IMR-90 (cell line): Measurements from ENCODE around the gene ADGRL1. TPM values are rescaled to one million over a fixed set of nuclear protein-coding genes. Genes with fewer than 3 reads are reported as not detected.
A peak's percentile ranks its signal among the peaks of the same experiment; 100 is the strongest.

Experiments
- ATAC-seq: fragments of 200-7000 bp; cut with Tn5 transposase; 2 replicates; pipeline ENCODE4 v1.9.1; 2020; ENCODE audit warnings: low read depth, mild to moderate bottlenecking, moderate library complexity
- BruUV-seq: library from RNA; stranded (reverse); fragments of 400-500 nt; replicated peaks from 2 replicates; lab custom pipeline; 2021; lab: Mats Ljungman, UMichigan
- CTCF ChIA-PET: fragments of 300-600 bp; formaldehyde crosslinking; extraction: SDS; loops from one replicate; lab custom pipeline; 2021; ENCODE audit warnings: antibody characterized with exemption; lab: Yijun Ruan, JAX
- POLR2A ChIA-PET: fragments of 300-600 bp; sonication (Branson Sonifier 250); formaldehyde crosslinking; loops from one replicate; lab custom pipeline; 2022; ENCODE audit warnings: antibody characterized with exemption; ENCODE audit not compliant: unreplicated experiment; lab: Charles Lee
- DNase-seq: peaks from one replicate; pipeline ENCODE4 v3.0.0; 2013
- H2AFZ ChIP-seq: replicated peaks from 2 replicates; pipeline ENCODE3; 2013; ENCODE audit warnings: low read length, mild to moderate bottlenecking; ENCODE audit not compliant: poor library complexity
- H2AK5ac ChIP-seq: 2 replicates; pipeline ENCODE4 v1.6.1; 2013; ENCODE audit warnings: low read depth, low read length, inconsistent platforms
- H2AK9ac ChIP-seq: replicated peaks from 2 replicates; pipeline ENCODE3; 2013; ENCODE audit warnings: mild to moderate bottlenecking, low read depth, low read length, moderate library complexity; ENCODE audit not compliant: poor library complexity
- H2BK120ac ChIP-seq: 2 replicates; pipeline ENCODE4 v1.6.1; 2013; ENCODE audit warnings: low read depth, low read length, inconsistent platforms
- H2BK15ac ChIP-seq: 3 replicates; pipeline ENCODE4 v1.6.1; 2013; ENCODE audit warnings: low read depth, low read length, inconsistent platforms
- H2BK20ac ChIP-seq: 2 replicates; pipeline ENCODE4 v1.6.1; 2013; ENCODE audit warnings: low read depth, mild to moderate bottlenecking, inconsistent platforms, low read length, moderate library complexity
- H2BK5ac ChIP-seq: 2 replicates; pipeline ENCODE4 v1.6.1; 2013; ENCODE audit warnings: mild to moderate bottlenecking, low read depth, low read length, inconsistent platforms; ENCODE audit not compliant: poor library complexity, severe bottlenecking
- H3K14ac ChIP-seq: replicated peaks from 2 replicates; pipeline ENCODE4 v1.6.1; 2013; ENCODE audit warnings: low read depth, low read length, inconsistent platforms
- H3K18ac ChIP-seq: 2 replicates; pipeline ENCODE4 v1.6.1; 2013; ENCODE audit warnings: low read depth, low read length, control low read depth
- H3K23ac ChIP-seq: 2 replicates; pipeline ENCODE4 v1.6.1; 2013; ENCODE audit warnings: low read depth, low read length, inconsistent platforms
- H3K27ac ChIP-seq: 2 replicates; pipeline ENCODE4 v1.5.1; 2013; ENCODE audit warnings: mild to moderate bottlenecking, control low read depth, low read length; ENCODE audit not compliant: insufficient read depth
- H3K27me3 ChIP-seq: 2 replicates; pipeline ENCODE4 v1.6.1; 2013; ENCODE audit warnings: low read length; ENCODE audit not compliant: control insufficient read depth, insufficient read depth
- H3K36me3 ChIP-seq: 2 replicates; pipeline ENCODE4 v1.6.1; 2013; ENCODE audit warnings: low read length, mixed read lengths; ENCODE audit not compliant: control insufficient read depth, insufficient read depth
- H3K4ac ChIP-seq: 2 replicates; pipeline ENCODE4 v1.6.1; 2013; ENCODE audit warnings: low read depth, low read length, inconsistent platforms
- H3K4me1 ChIP-seq: 2 replicates; pipeline ENCODE4 v1.6.1; 2013; ENCODE audit warnings: low read length, mixed read lengths; ENCODE audit not compliant: control insufficient read depth, insufficient read depth
- H3K4me2 ChIP-seq: 2 replicates; pipeline ENCODE4 v1.6.1; 2013; ENCODE audit warnings: low read depth, mild to moderate bottlenecking, control low read depth, low read length, moderate library complexity
- H3K4me3 ChIP-seq: 2 replicates; pipeline ENCODE4 v1.5.1; 2013; ENCODE audit warnings: low read depth, mild to moderate bottlenecking, control low read depth, low read length, moderate library complexity; ENCODE audit not compliant: insufficient read depth
- H3K56ac ChIP-seq: 2 replicates; pipeline ENCODE4 v1.6.1; 2013; ENCODE audit warnings: low read length, inconsistent platforms; ENCODE audit not compliant: insufficient read depth; ENCODE audit errors: extremely low read depth
- H3K79me1 ChIP-seq, 2 experiments: 2 replicates each; pipeline ENCODE4 v1.6.1; 2013; ENCODE audit warnings: low read length in 2 of 2, inconsistent platforms in 1 of 2, low read depth in 1 of 2
- H3K9ac ChIP-seq: 2 replicates; pipeline ENCODE4 v1.6.1; 2013; ENCODE audit warnings: low read depth, low read length, control low read depth
- H3K9me1 ChIP-seq: 2 replicates; pipeline ENCODE4 v1.6.1; 2013; ENCODE audit warnings: low read length, inconsistent platforms; ENCODE audit not compliant: insufficient read depth
- H3K9me3 ChIP-seq: 2 replicates; pipeline ENCODE4 v1.6.1; 2013; ENCODE audit warnings: low read length; ENCODE audit not compliant: control insufficient read depth, insufficient read depth
- H4K20me1 ChIP-seq: 2 replicates; pipeline ENCODE4 v1.6.1; 2013; ENCODE audit warnings: low read length, inconsistent platforms; ENCODE audit not compliant: insufficient read depth
- H4K5ac ChIP-seq: 2 replicates; pipeline ENCODE4 v1.6.1; 2013; ENCODE audit warnings: mild to moderate bottlenecking, low read depth, low read length, control low read depth
- H4K8ac ChIP-seq, 2 experiments: 2 replicates each; pipeline ENCODE4 v1.6.1; 2013; ENCODE audit warnings: low read depth in 2 of 2, low read length in 2 of 2, control low read depth in 1 of 2, inconsistent platforms in 1 of 2
- H4K91ac ChIP-seq: 2 replicates; pipeline ENCODE4 v1.6.1; 2013; ENCODE audit warnings: low read depth, low read length, inconsistent platforms; ENCODE audit not compliant: insufficient read depth
- BHLHE40 ChIP-seq: fragments of 150-350 bp; IDR thresholded peaks from 2 replicates; pipeline ENCODE4 v1.6.1; 2016; ENCODE audit warnings: mild to moderate bottlenecking, low read depth, low read length
- NFE2L2 ChIP-seq: fragments of 150-350 bp; IDR thresholded peaks from 2 replicates; pipeline ENCODE4 v1.6.1; 2016; ENCODE audit warnings: low read depth, mild to moderate bottlenecking, low read length
- POLR2A ChIP-seq: IDR thresholded peaks from 2 replicates; pipeline ENCODE4 v1.6.1; 2012; ENCODE audit warnings: mild to moderate bottlenecking, low read depth, low read length
- RAD21 ChIP-seq: IDR thresholded peaks from 2 replicates; pipeline ENCODE4 v1.6.1; 2012; ENCODE audit warnings: low read length, improper control_type of control experiment
- SMC3 ChIP-seq: fragments of 150-350 bp; IDR thresholded peaks from 2 replicates; pipeline ENCODE4 v1.6.1; 2016; ENCODE audit warnings: low read depth, mild to moderate bottlenecking, antibody characterized with exemption, low read length, moderate library complexity
- WGBS, 2 experiments: methylation state at CpG; one replicate each; pipeline versions ENCODE4 v1.1.5 to v1.1.7; 2013; ENCODE audit warnings: missing lambda C conversion rate in 2 of 2; ENCODE audit not compliant: insufficient read length in 1 of 2; ENCODE audit errors: extremely low coverage in 2 of 2; 5-methylcytosine and 5-hydroxymethylcytosine counted together
- dilution Hi-C: fragments of 300-500 bp; cut with HindIII; formaldehyde crosslinking; loops from one replicate; pipeline ENCODE4 v1.14.3; 2018; ENCODE audit warnings: low sequenced_read_pairs; ENCODE audit not compliant: unreplicated experiment
- in situ Hi-C: fragments of 300-500 bp; cut with MboI; formaldehyde crosslinking; loops from 3 replicates; pipeline ENCODE4 v1.14.3; 2019; ENCODE audit warnings: low sequenced_read_pairs, inconsistent platforms, mixed read lengths
- intact Hi-C: fragments of 100-400 bp; cut with micrococcal nuclease; formaldehyde crosslinking; loops from 2 replicates; pipeline ENCODE4 v1.10.0; 2022
- polyA plus RNA-seq, 3 experiments: library from polyadenylated mRNA; depleted of rRNA; stranded (reverse); fragments of >200 nt; gene quantifications; 2 replicates each; pipeline ENCODE4 v1.2.3, GENCODE V29; 2012; ENCODE audit warnings: low replicate concordance in 1 of 3
- total RNA-seq: library from RNA; depleted of rRNA; stranded (reverse); fragments of >200 nt; gene quantifications from 2 replicates; pipeline ENCODE4 v1.2.3, GENCODE V29; 2012
- TF ChIP-seq, protein P1 (sequence below): conservative IDR thresholded peaks from 2 replicates; pipeline ENCODE4 v1.5.1; 2012; ENCODE audit warnings: mild to moderate bottlenecking, low read depth, low read length, improper control_type of control experiment
- TF ChIP-seq, protein P2 (sequence below): fragments of 150-350 bp; IDR thresholded peaks from 2 replicates; pipeline ENCODE4 v1.6.1; 2017; ENCODE audit warnings: mild to moderate bottlenecking, antibody characterized with exemption, low read length, low read depth

ADGRL1 gene
- total and polyA plus RNA-seq, 2 of the 4 experiments (the other 2 are of a cell fraction), result 0.72 to 2.2 TPM

DNA sequence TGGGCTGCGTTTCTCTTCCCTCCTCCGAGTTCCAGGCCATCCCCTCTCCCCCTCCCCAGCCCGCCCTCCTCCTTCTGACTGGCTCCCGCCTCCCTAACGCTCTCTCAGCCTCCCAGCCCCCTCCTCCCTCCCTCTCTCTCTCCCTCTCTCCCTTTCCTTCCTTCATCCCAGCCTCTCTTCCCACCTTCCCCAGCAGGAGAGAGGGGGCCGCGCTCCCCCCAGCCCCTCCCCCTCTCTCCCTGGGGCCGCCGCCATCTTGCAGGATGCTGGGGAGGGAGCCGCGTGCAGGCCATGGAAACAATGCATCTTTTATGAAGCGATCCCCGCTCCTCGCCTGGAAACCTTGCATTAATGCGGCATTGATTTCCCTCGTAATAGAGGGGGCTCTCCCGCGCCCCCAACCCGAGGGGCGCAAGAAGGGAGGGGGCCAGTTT is 42.6 kb upstream of the ADGRL1 start:
- no peak for TF ChIP-seq SMC3
- TF ChIP-seq BHLHE40, result no peak
- TF ChIP-seq RAD21, result no peak
- no peak for TF ChIP-seq NFE2L2
- TF ChIP-seq, protein P1, sequence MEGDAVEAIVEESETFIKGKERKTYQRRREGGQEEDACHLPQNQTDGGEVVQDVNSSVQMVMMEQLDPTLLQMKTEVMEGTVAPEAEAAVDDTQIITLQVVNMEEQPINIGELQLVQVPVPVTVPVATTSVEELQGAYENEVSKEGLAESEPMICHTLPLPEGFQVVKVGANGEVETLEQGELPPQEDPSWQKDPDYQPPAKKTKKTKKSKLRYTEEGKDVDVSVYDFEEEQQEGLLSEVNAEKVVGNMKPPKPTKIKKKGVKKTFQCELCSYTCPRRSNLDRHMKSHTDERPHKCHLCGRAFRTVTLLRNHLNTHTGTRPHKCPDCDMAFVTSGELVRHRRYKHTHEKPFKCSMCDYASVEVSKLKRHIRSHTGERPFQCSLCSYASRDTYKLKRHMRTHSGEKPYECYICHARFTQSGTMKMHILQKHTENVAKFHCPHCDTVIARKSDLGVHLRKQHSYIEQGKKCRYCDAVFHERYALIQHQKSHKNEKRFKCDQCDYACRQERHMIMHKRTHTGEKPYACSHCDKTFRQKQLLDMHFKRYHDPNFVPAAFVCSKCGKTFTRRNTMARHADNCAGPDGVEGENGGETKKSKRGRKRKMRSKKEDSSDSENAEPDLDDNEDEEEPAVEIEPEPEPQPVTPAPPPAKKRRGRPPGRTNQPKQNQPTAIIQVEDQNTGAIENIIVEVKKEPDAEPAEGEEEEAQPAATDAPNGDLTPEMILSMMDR, result no peak
- TF ChIP-seq, protein P2, sequence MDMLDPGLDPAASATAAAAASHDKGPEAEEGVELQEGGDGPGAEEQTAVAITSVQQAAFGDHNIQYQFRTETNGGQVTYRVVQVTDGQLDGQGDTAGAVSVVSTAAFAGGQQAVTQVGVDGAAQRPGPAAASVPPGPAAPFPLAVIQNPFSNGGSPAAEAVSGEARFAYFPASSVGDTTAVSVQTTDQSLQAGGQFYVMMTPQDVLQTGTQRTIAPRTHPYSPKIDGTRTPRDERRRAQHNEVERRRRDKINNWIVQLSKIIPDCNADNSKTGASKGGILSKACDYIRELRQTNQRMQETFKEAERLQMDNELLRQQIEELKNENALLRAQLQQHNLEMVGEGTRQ, result no peak
- no peak for TF ChIP-seq POLR2A

More for the DNA sequence above, 42.6 kb upstream of the ADGRL1 start:
- peak overlapping the region; percentile 86; the same call in 1 of the 2 replicates for H3K18ac ChIP-seq
- 0 out of 2 replicates have a peak overlapping the region, but pooled peaks have one; percentile 9 for H3K9ac ChIP-seq
- no peak overlapping the region for H2BK5ac ChIP-seq
- no peaks in the 10 kb centered on the region for H3K9me1 ChIP-seq
- H3K4ac ChIP-seq, result no peak overlapping the region
- no peak overlapping the region for H2BK20ac ChIP-seq
- in situ Hi-C loops, result no loop called here
- H3K23ac ChIP-seq, result no peak overlapping the region
- dilution Hi-C loops, result no loop called here
- no peak overlapping the region for H3K27ac ChIP-seq
- H2BK15ac ChIP-seq, result no peak overlapping the region
- ATAC-seq (peak; percentile 80), DNase-seq (no peak)
- BruUV-seq, result no TSS peak
- no peak overlapping the region for H3K56ac ChIP-seq
- no peak overlapping the region for H2AK9ac ChIP-seq
- peaks cover 23% of the 10 kb centered on the region for H3K27me3 ChIP-seq
- intact Hi-C loops, result no loop called here
- peak overlapping the region; percentile 72 to 81; a peak in 3 of 4 replicates for H4K8ac ChIP-seq
- no peak overlapping the region for H4K91ac ChIP-seq
- H4K20me1 ChIP-seq, result no peaks in the 10 kb centered on the region
- no peak overlapping the region for H3K14ac ChIP-seq
- H2AK5ac ChIP-seq, result no peak overlapping the region
- 0% methylated on average over 1 of the region's 20 CpGs; no CpG with 5 or more reads in 1 of the 2 experiments for WGBS, 2 experiments
- H3K4me3 ChIP-seq, result peak overlapping the region; percentile 40
- H2AFZ ChIP-seq, result peak overlapping the region; percentile 72
- ChIA-PET CTCF (no interaction called here), POLR2A (no interaction called here)
- no peaks in the 10 kb centered on the region for H3K79me1 ChIP-seq
- peak overlapping the region; percentile 90 for H3K4me2 ChIP-seq
- H2BK120ac ChIP-seq, result 0 out of 2 replicates have a peak overlapping the region, but pooled peaks have one; percentile 23
- H3K9me3 ChIP-seq, result no peaks in the 10 kb centered on the region
- no peaks in the 10 kb centered on the region for H3K36me3 ChIP-seq
- peak overlapping the region; percentile 91 for H4K5ac ChIP-seq
- H3K4me1 ChIP-seq, result peaks cover 2% of the 10 kb centered on the region; the same call in 1 of the 2 replicates
